ENCODE results near the gene CFAP65.

GRCh38 chr2:218970894-218971293 is 70.4 kb downstream of the CFAP65 start:
- TF ChIP-seq POLR2A (IDR thresholded peaks at IDR 0.05; ENCODE audit: low read length), result no peak
- no peak for TF ChIP-seq GATA1 (IDR thresholded peaks at IDR 0.05; ENCODE audit: low read depth, low read length)

All from erythroblast (primary cell).